Measurements from ENCODE around the gene GRWD1. TPM values are rescaled to one million over a fixed set of nuclear protein-coding genes. Genes with fewer than 3 reads are reported as not detected.

GRWD1 gene
- total and polyA plus RNA-seq, 2 experiments from 2014 or later = 25.2 to 33.1 TPM

DNA sequence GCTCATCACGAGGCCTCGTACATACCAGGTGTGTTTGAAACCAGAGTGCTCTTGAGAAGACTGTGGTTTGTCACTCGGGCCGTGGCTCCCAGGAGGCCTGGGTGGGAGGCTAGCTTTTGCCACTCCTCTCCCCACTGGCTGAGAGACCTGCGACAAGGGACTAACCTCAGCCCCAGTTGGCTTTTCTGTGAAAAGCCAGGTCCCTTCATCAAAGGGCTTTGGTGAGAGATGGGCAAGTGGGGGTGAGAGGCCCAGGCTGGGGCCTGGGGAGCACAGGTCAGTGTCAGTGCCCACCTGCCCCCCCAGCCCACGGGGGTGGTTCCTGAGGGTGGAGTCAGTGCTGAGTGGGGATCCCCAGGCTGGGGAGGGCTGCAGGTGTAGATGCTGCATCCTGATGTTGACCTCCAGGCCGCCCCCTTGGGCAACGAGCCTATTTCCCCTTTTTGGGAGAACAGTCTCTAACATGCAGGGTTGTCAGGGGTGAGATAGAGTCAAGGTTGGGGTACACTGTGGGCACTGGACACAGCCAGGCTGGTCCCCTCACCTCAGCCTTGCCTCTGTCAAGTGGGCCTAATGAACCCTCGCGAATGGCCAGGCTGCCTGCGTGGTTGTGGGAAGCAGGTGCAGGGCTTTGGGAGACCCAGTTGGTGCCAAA lies 10.3 kb downstream of the GRWD1 start:
- Histone ChIP-seq H3K9me3 (ENCODE audit: low read depth) (no peaks in the 10 kb centered on the region), H3K27me3 (no peaks in the 10 kb centered on the region), H3K4me3 (no peak overlapping the region), H3K79me2 (no peaks in the 10 kb centered on the region), H3K9me2 (replicated peaks; ENCODE audit: insufficient read depth) (no peaks in the 10 kb centered on the region), H2AFZ (no peak overlapping the region), H3K4me2 (no peak overlapping the region), H3K36me3 (replicated peaks; ENCODE audit: insufficient read depth, low read depth) (no peaks in the 10 kb centered on the region), H4K20me1 (ENCODE audit: insufficient read depth, poor library complexity, severe bottlenecking) (no peaks in the 10 kb centered on the region), H3K27ac (no peak overlapping the region), H3K4me1 (ENCODE audit: insufficient read depth) (no peaks in the 10 kb centered on the region)
- DNase-seq (ENCODE audit: low spot score) = no peak
- no peak for TF ChIP-seq EZH2phosphoT487 (IDR thresholded peaks at IDR 0.05; ENCODE audit: low read depth, severe bottlenecking, unreplicated experiment)
- TF ChIP-seq, protein P1, sequence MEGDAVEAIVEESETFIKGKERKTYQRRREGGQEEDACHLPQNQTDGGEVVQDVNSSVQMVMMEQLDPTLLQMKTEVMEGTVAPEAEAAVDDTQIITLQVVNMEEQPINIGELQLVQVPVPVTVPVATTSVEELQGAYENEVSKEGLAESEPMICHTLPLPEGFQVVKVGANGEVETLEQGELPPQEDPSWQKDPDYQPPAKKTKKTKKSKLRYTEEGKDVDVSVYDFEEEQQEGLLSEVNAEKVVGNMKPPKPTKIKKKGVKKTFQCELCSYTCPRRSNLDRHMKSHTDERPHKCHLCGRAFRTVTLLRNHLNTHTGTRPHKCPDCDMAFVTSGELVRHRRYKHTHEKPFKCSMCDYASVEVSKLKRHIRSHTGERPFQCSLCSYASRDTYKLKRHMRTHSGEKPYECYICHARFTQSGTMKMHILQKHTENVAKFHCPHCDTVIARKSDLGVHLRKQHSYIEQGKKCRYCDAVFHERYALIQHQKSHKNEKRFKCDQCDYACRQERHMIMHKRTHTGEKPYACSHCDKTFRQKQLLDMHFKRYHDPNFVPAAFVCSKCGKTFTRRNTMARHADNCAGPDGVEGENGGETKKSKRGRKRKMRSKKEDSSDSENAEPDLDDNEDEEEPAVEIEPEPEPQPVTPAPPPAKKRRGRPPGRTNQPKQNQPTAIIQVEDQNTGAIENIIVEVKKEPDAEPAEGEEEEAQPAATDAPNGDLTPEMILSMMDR (IDR thresholded peaks at IDR 0.05; ENCODE audit: poor library complexity) = no peak
- no peak for TF ChIP-seq EZH2 (IDR thresholded peaks at IDR 0.05; ENCODE audit: borderline replicate concordance)
- 95% methylated on average over 11 of the region's 11 CpGs for WGBS (ENCODE audit: low lambda C conversion rate, missing lambda C conversion rate)

DNA sequence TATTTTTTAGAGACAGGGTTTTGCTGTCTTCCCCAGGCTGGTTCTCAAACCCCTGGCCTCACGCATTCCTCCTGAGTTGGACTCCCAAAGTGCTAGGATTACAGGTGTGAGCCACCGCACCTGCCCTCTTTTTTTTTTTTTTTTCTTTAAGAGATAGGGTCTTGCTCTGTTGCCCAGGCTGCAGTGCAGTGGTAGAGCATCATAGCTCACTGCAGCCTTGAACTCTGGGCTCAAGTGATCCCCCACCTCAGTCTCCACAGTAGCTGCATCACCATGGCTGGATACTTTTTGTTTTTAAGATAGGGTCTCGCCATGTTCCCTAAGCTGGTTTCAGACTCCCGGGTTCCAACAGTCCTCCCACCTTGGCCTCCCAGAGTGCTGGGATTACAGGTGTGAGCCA lies 11.1 kb downstream of the GRWD1 start:
- H3K9me3 ChIP-seq (ENCODE audit: low read depth) = no peaks in the 10 kb centered on the region
- no peaks in the 10 kb centered on the region for H3K27me3 ChIP-seq
- WGBS (ENCODE audit: low lambda C conversion rate, missing lambda C conversion rate) = 96% methylated on average over 4 of the region's 4 CpGs
- H3K27ac ChIP-seq = no peak overlapping the region
- no peaks in the 10 kb centered on the region for H3K9me2 ChIP-seq (replicated peaks; ENCODE audit: insufficient read depth)
- no peak overlapping the region for H3K4me3 ChIP-seq
- DNase-seq (ENCODE audit: low spot score) = no peak
- no peak for TF ChIP-seq EZH2phosphoT487 (IDR thresholded peaks at IDR 0.05; ENCODE audit: low read depth, severe bottlenecking, unreplicated experiment)
- H3K4me1 ChIP-seq (ENCODE audit: insufficient read depth) = no peaks in the 10 kb centered on the region
- H2AFZ ChIP-seq = no peak overlapping the region
- no peaks in the 10 kb centered on the region for H4K20me1 ChIP-seq (ENCODE audit: insufficient read depth, poor library complexity, severe bottlenecking)
- H3K4me2 ChIP-seq = no peak overlapping the region
- no peaks in the 10 kb centered on the region for H3K36me3 ChIP-seq (replicated peaks; ENCODE audit: insufficient read depth, low read depth)
- H3K79me2 ChIP-seq = no peaks in the 10 kb centered on the region

DNA sequence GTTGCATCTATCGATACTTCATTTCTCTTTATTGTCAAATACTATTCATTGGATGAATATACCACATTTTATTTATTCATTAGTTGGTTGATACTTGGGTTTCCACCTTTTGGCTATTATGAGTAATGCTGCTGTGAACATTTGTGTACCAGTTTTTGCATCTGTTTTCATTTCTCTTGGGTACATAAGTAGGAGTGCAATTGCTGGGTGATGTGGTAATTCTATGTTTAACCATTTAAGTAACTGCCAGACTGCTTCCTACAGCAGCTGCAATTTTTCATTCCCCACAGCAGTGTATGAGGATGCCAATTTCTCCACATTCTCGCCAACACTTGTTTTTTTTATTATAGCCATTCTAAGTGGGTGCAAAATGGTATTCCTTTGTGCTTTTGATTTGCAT lies 12.2 kb downstream of the GRWD1 start:
- Histone ChIP-seq H3K36me3 (replicated peaks; ENCODE audit: insufficient read depth, low read depth) (no peaks in the 10 kb centered on the region), H3K4me3 (no peak overlapping the region), H3K27ac (no peak overlapping the region), H3K4me1 (ENCODE audit: insufficient read depth) (no peaks in the 10 kb centered on the region), H3K9me3 (ENCODE audit: low read depth) (no peaks in the 10 kb centered on the region), H3K27me3 (no peaks in the 10 kb centered on the region), H3K79me2 (no peaks in the 10 kb centered on the region), H4K20me1 (ENCODE audit: insufficient read depth, poor library complexity, severe bottlenecking) (no peaks in the 10 kb centered on the region), H2AFZ (no peak overlapping the region), H3K4me2 (no peak overlapping the region), H3K9me2 (replicated peaks; ENCODE audit: insufficient read depth) (no peaks in the 10 kb centered on the region)
- no peak for TF ChIP-seq EZH2phosphoT487 (IDR thresholded peaks at IDR 0.05; ENCODE audit: low read depth, severe bottlenecking, unreplicated experiment)
- no peak for TF ChIP-seq EZH2 (IDR thresholded peaks at IDR 0.05; ENCODE audit: borderline replicate concordance)
- TF ChIP-seq, protein P1 (IDR thresholded peaks at IDR 0.05; ENCODE audit: poor library complexity) = no peak
- 100% methylated on average over 2 of the region's 2 CpGs for WGBS (ENCODE audit: low lambda C conversion rate, missing lambda C conversion rate)
- no peak for DNase-seq (ENCODE audit: low spot score)

DNA sequence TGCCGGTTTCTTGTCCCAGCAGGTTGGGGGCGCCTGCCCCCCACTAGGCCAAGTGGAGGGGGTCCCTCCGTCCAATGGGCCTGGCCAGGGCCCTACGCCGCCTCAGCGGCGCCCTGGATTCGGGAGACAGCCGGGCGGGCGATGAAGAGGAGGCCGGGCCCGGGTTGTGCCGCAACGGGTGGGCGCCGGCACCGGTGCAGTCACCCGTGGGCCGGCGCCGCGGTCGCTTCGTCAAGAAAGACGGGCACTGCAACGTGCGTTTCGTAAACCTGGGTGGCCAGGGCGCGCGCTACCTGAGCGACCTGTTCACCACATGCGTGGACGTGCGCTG lies 15.8 kb downstream of the GRWD1 start:
- WGBS (ENCODE audit: low lambda C conversion rate, missing lambda C conversion rate) = 97% methylated on average over 28 of the region's 36 CpGs
- DNase-seq (ENCODE audit: low spot score) = no peak
- no peaks in the 10 kb centered on the region for H4K20me1 ChIP-seq (ENCODE audit: insufficient read depth, poor library complexity, severe bottlenecking)
- H3K79me2 ChIP-seq = no peaks in the 10 kb centered on the region
- H2AFZ ChIP-seq = no peak overlapping the region
- no peaks in the 10 kb centered on the region for H3K4me1 ChIP-seq (ENCODE audit: insufficient read depth)
- TF ChIP-seq EZH2 (IDR thresholded peaks at IDR 0.05; ENCODE audit: borderline replicate concordance) (no peak), EZH2phosphoT487 (IDR thresholded peaks at IDR 0.05; ENCODE audit: low read depth, severe bottlenecking, unreplicated experiment) (no peak)
- TF ChIP-seq, protein P1 (IDR thresholded peaks at IDR 0.05; ENCODE audit: poor library complexity) = no peak
- no peaks in the 10 kb centered on the region for H3K9me3 ChIP-seq (ENCODE audit: low read depth)
- H3K27me3 ChIP-seq = no peaks in the 10 kb centered on the region
- H3K4me2 ChIP-seq = no peak overlapping the region
- no peaks in the 10 kb centered on the region for H3K36me3 ChIP-seq (replicated peaks; ENCODE audit: insufficient read depth, low read depth)
- no peaks in the 10 kb centered on the region for H3K9me2 ChIP-seq (replicated peaks; ENCODE audit: insufficient read depth)
- no peak overlapping the region for H3K27ac ChIP-seq
- no peak overlapping the region for H3K4me3 ChIP-seq
